ENCODE measurements around the gene LRMDA.

The LRMDA gene

DNA sequence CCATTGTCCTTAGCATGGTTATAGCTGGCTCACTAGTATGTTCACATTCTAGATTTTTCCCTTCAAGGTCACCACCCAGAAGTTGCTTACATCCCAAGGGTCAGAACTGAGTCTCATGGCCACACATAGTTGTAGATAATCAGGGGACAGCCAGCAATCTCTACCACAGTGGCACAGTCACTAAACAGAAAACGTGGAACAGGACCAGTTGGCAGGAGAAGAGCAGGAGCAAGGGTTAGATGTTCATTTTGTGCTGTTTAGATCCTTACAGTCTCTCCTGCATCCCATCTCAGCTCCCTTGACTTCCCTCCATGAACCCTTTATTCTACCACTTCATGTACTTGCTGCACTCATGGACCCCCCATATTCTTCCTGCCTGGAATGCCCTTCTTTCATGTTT, 73.9 kb downstream of the LRMDA start:
- Histone ChIP-seq H2AFZ (ENCODE audit: low read length) (no peak overlapping the region), H3K9ac (ENCODE audit: low read depth, low read length, poor library complexity, severe bottlenecking) (no peak overlapping the region), H3K79me2 (ENCODE audit: insufficient read depth, low read length) (no peaks in the 10 kb centered on the region), H3K9me2 (replicated peaks; ENCODE audit: low read depth, low read length) (no peaks in the 10 kb centered on the region), H3K9me3 (ENCODE audit: insufficient read depth, low read depth, low read length) (no peaks in the 10 kb centered on the region), H3K4me1 (ENCODE audit: insufficient read depth, low read length, poor library complexity, severe bottlenecking) (peaks cover 35% of the 10 kb centered on the region), H3K27me3 (ENCODE audit: insufficient read depth, low read length, poor library complexity, severe bottlenecking) (no peaks in the 10 kb centered on the region), H3K4me2 (ENCODE audit: low read depth, low read length, poor library complexity, severe bottlenecking) (no peak overlapping the region), H3K36me3 (ENCODE audit: insufficient read depth, low read length) (no peaks in the 10 kb centered on the region), H3K4me3 (ENCODE audit: low read length, poor library complexity, severe bottlenecking) (no peak overlapping the region), H3F3A (ENCODE audit: low read depth) (peaks cover 15% of the 10 kb centered on the region; the same call in 1 of the 2 replicates), H4K20me1 (ENCODE audit: insufficient read depth, low read length, poor library complexity, severe bottlenecking) (no peaks in the 10 kb centered on the region)
- TF ChIP-seq, protein P1, sequence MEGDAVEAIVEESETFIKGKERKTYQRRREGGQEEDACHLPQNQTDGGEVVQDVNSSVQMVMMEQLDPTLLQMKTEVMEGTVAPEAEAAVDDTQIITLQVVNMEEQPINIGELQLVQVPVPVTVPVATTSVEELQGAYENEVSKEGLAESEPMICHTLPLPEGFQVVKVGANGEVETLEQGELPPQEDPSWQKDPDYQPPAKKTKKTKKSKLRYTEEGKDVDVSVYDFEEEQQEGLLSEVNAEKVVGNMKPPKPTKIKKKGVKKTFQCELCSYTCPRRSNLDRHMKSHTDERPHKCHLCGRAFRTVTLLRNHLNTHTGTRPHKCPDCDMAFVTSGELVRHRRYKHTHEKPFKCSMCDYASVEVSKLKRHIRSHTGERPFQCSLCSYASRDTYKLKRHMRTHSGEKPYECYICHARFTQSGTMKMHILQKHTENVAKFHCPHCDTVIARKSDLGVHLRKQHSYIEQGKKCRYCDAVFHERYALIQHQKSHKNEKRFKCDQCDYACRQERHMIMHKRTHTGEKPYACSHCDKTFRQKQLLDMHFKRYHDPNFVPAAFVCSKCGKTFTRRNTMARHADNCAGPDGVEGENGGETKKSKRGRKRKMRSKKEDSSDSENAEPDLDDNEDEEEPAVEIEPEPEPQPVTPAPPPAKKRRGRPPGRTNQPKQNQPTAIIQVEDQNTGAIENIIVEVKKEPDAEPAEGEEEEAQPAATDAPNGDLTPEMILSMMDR (conservative IDR thresholded peaks at IDR 0.05; ENCODE audit: low read length), result no peak
- TF ChIP-seq EZH2phosphoT487 (IDR thresholded peaks at IDR 0.05; ENCODE audit: borderline replicate concordance), result no peak

DNA sequence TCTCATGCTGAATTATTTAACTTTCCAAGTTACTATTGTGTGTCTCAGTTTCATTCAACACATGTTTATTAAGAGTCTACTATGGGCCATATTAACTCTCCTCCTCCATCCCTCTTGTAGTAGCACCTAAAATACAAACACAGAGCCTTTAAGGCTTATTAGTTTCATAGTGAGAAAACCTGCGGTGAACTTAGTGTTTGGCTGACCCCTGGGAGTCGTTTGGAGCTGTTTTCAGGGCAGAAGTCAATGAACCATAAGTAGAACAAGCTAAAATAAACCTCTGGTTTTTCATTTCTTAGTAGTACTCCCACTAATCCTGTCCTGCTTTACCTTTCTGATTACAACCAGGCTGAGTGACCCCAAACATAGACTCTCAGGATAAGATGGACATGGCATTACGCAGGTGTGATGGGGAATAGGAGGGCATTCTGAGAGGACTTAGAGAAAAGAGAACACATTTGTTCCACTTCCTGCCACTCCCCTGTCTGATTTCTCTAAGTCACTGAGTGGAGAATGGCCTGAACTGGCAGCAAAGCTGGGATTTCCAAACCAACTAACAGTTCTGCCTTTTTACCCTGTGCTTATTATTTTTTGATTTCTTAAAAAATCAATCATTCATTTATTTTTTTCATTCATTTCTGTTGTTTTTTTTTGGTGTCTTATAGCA, 74.5 kb downstream of the LRMDA start:
- H3K9me2 ChIP-seq (replicated peaks; ENCODE audit: low read depth, low read length), result no peaks in the 10 kb centered on the region
- H3K9ac ChIP-seq (ENCODE audit: low read depth, low read length, poor library complexity, severe bottlenecking), result no peak overlapping the region
- H3K4me1 ChIP-seq (ENCODE audit: insufficient read depth, low read length, poor library complexity, severe bottlenecking), result peaks cover 38% of the 10 kb centered on the region
- H4K20me1 ChIP-seq (ENCODE audit: insufficient read depth, low read length, poor library complexity, severe bottlenecking), result no peaks in the 10 kb centered on the region
- no peaks in the 10 kb centered on the region for H3K27me3 ChIP-seq (ENCODE audit: insufficient read depth, low read length, poor library complexity, severe bottlenecking)
- TF ChIP-seq EZH2phosphoT487 (IDR thresholded peaks at IDR 0.05; ENCODE audit: borderline replicate concordance), result no peak
- TF ChIP-seq, protein P1 (conservative IDR thresholded peaks at IDR 0.05; ENCODE audit: low read length), result no peak
- H3K4me2 ChIP-seq (ENCODE audit: low read depth, low read length, poor library complexity, severe bottlenecking), result no peak overlapping the region
- H3F3A ChIP-seq (ENCODE audit: low read depth), result peaks cover 15% of the 10 kb centered on the region; the same call in 1 of the 2 replicates
- H3K4me3 ChIP-seq (ENCODE audit: low read length, poor library complexity, severe bottlenecking), result no peak overlapping the region
- H3K9me3 ChIP-seq (ENCODE audit: insufficient read depth, low read depth, low read length), result no peaks in the 10 kb centered on the region
- H2AFZ ChIP-seq (ENCODE audit: low read length), result peak overlapping the region; percentile 47; the same call in 1 of the 2 replicates
- no peaks in the 10 kb centered on the region for H3K36me3 ChIP-seq (ENCODE audit: insufficient read depth, low read length)
- H3K79me2 ChIP-seq (ENCODE audit: insufficient read depth, low read length), result no peaks in the 10 kb centered on the region

DNA sequence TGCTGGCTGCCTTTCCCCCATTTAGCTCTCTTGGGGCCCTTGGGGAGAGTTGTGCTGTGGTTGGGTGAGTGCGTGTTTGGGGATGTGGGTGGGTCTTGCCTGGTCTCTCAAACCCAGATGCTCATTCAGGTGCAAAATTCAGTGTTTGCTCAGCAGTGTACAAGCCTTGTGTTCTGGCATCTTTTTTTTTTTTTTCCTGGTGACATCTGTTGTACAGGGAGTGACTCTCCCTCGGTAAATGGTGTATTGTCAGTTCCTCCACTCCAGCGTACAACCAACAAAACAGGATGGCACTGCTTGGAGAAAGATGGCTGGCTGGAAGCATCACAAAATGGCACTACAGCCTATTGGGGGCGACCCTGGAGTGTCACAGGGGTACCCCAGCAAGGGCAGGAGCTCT, 75.5 kb downstream of the LRMDA start:
- TF ChIP-seq, protein P1 (conservative IDR thresholded peaks at IDR 0.05; ENCODE audit: low read length), result no peak
- no peak for TF ChIP-seq EZH2phosphoT487 (IDR thresholded peaks at IDR 0.05; ENCODE audit: borderline replicate concordance)
- no peak overlapping the region for H2AFZ ChIP-seq (ENCODE audit: low read length)

More for the DNA sequence above, 75.5 kb downstream of the LRMDA start:
- Histone ChIP-seq H3K4me1 (ENCODE audit: insufficient read depth, low read length, poor library complexity, severe bottlenecking) (peaks cover 38% of the 10 kb centered on the region), H3K9me2 (replicated peaks; ENCODE audit: low read depth, low read length) (no peaks in the 10 kb centered on the region), H3K4me2 (ENCODE audit: low read depth, low read length, poor library complexity, severe bottlenecking) (no peak overlapping the region), H3K9me3 (ENCODE audit: insufficient read depth, low read depth, low read length) (no peaks in the 10 kb centered on the region), H3K79me2 (ENCODE audit: insufficient read depth, low read length) (no peaks in the 10 kb centered on the region), H3K4me3 (ENCODE audit: low read length, poor library complexity, severe bottlenecking) (no peak overlapping the region), H3F3A (ENCODE audit: low read depth) (peaks cover 15% of the 10 kb centered on the region; the same call in 1 of the 2 replicates), H3K9ac (ENCODE audit: low read depth, low read length, poor library complexity, severe bottlenecking) (no peak overlapping the region), H3K36me3 (ENCODE audit: insufficient read depth, low read length) (no peaks in the 10 kb centered on the region), H4K20me1 (ENCODE audit: insufficient read depth, low read length, poor library complexity, severe bottlenecking) (no peaks in the 10 kb centered on the region), H3K27me3 (ENCODE audit: insufficient read depth, low read length, poor library complexity, severe bottlenecking) (no peaks in the 10 kb centered on the region)

Data from Loucy (cell line).